T follicular helper cell (primary cell): Measurements from ENCODE around the gene ECSCR.
"Not testable (repeated sequence)": the region's sequence is repeated elsewhere in the genome, so short reads cannot be mapped to it uniquely, and the experiment has no call there.

Source experiments
- DNase-seq: peaks from one replicate; pipeline ENCODE4 v3.0.0-alpha.2; 2020; ENCODE audit warnings: low read depth

Gene ECSCR

DNA sequence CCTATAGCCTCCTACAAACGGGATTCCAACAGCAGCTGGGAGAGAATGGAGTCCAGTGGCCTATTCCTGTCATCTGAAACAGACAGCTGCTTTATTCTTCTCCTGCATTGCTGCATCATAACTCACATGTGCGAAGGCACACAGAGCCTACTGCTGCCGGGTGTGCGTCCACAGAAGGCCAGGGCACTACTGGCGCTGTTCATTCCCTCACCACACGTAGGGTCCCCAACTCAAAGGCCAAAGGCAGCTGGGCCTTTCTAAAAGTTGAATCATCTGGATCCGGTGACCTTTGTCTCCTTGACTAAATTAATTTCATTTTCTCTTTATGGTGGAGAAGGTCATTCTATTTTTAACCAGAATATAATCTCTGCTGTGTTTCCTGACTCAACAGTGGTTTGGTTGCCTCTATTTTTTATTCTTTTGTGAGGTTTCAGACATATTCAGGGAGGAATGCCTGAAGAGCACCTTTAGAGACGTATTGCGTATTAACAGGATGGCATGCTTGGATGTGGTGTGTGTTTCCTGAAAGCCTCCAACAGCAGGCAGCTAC lies 47.9 kb downstream of the ECSCR start:
- DNase-seq = no peak

DNA sequence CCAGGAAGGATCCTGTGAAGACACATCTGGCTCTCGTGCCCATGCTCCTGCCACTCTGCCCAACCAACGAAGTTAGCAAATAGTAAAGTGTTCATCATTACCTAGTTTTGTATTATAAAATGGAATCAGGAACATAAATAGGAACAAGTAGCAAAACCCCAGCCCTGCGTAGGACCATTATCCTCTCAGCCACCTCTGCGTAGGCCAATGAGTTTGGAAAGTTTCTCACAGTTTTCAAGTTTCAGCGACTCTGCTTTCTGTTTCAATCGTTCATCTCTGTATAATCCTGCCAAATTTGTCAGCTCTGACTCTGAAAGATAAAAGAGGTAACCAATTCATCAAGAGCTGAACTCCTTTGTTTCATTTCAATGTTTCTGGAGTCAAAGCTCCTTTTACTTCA lies 48.6 kb downstream of the ECSCR start:
- no peak for DNase-seq

DNA sequence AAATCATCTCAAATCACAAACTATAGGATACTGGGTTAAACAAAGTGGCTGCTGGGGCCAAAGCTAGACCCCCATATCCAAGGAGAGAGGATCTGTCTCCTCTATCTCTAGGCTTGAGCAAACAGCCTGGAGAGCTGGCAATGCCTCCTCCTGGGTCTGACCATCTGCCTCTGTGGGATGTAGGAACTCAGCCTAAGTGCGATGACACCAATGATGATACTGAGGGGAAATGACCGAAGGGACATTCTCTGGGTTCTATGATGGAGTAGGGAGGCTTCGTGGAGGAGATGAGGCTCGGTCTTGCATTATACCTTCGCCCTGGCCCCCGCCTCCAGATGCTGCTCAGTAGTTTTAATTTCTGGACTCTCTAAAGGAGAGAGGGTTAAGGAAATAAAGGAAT lies 49.4 kb downstream of the ECSCR start:
- DNase-seq = no peak

DNA sequence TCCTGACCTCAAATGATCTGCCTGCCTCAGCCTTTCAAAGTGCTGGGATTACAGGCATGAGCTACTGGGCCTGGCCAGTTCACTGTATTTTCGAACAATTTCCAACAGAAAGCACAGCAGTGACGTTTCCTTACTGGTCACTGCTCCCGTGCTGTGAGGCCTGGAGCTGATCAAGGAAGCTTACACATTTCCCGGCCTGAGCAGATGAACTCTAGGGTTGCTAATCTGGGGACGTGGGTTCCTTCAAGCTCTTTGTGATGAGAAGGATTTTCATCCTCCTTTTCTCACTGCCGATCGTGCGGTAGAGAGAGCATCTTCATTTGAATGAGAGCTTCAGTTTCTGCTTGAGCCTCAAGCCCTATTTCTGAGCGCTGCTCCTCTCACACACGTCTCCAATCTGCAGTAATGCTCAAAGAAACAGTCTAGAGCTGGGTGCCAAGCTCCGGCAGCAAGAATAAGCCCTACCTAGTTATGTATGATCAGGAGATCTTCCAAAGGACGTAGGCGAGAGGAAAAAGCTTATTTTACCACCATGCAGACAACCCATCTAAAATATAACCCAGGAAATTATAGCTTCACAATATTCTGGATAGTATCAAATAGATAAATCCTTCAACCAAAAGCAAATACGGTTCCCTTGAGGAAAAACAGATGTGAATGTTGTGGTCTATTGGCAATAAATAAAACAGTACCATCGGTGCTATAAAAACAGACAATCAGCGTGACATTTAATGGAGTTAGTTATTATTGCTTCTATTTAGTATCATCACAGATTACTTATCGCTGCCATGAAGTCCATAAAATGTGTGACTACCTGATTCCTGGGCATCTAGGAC lies 51.3 kb downstream of the ECSCR start:
- no peak for DNase-seq

DNA sequence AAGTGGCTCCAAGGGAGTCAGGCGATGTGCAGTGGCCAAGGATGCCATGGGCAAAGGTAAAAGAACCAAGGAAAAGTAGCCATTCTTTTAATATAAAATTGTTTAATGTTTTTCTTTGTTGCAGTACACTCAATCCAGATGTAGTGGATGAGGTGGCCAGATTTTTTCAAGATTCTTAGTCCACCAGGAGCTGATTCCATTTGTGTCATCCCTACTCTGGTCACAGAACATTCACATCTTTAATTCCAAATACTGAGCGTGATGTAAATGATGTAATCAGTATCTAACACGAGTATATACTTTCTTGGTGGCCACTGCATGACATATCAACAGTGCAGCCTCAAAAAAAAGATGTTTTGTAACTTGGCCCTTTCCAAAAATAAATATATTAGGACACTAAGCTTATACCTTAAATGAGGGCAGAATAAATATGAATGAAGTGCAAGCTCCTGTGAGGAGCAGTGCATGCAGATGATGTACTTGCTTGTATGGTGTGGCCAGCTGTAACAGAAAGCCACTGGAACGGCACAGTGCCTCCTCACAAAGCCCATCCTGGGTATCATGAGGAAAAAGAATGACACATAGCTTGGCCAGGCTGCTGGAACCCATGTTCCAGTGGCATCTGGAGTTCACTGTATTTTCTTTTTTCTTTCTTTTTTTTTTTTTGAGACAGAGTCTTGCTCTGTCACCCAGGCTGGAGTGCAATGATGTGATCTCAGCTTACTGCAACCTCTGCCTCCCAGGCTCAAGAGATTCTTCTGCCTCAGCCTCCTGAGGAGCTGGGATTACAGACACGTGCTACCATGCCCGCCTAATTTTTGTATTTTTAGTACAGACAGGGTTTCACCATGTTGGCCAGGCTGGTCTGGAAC lies 52.2 kb downstream of the ECSCR start:
- no peak for DNase-seq

DNA sequence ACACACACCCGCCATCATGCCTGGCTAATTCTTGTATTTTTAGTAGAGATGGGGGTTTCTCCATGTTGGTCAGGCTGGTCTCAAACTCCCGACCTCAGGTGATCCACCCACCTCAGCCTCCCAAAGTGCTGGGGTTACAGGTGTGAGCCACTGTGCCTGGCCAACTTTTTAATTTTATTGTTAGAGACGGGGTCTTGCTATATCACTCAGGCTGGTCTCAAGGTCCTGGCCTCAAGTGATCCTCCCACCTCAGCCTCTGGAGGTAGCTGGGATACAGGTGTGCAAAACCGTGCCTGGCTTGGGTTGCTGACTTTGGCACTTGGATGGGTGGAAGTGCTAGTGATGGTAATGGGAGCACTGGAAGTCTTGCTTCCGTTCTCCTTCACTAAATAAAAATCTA lies 53.4 kb downstream of the ECSCR start:
- not testable (repeated sequence) for DNase-seq

DNA sequence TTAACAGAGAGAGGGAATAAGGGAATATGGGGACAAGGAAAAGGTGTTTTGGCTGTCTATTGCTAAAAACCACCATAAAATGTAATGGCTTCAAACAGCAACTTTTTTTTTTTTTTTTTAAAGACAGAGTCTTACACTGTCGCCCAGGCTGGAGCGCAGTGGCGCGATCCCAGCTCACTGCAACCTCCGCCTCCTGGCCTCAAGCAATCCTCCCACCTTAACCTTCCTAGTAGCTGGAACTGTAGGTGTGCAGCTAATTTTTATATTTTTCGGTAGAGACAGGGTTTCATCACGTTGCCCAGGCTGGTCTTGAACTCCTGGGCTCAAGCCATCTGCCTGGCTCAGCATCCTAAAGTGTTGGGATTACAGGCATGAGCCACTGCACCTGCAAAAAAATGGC lies 54.4 kb downstream of the ECSCR start:
- no peak for DNase-seq

DNA sequence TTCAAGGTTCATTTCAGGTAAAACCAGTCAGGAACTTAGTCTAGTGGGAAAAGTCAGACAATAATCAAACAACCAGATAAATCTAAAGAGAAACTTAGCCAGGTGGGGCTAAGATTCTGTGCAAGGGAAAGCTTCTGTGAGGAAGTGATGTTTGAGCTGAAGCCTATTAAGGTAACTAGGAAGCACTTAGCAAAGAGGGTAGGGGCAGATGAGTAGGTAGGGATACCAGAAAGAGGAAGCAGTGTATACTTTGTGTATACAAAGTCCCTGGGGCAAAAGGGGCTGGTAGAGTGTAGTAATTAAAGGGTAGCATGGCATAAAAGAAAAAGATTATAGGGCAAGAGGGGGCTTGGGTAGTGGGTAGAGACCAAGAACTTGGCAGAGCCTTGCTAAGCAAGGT lies 55.0 kb downstream of the ECSCR start:
- no peak for DNase-seq

DNA sequence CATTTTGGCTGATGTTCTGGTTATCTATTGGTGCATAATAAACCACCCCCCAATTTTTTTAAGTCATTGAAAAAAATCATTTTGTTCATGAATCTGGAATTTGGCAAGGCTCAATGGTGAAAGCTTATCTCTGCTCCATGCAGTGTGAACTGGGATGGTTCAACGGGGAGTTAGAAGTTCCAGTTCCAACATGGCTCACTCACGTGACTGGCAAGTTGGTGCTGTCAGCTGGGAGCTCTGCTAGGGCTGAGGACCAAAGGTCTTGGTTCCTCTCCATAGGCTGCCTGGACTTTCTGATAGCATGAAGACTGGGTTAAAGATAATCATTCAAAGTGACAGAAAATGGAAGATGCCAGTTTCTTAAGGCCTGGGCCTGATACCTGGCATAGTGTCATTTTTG lies 55.6 kb downstream of the ECSCR start:
- DNase-seq = no peak

DNA sequence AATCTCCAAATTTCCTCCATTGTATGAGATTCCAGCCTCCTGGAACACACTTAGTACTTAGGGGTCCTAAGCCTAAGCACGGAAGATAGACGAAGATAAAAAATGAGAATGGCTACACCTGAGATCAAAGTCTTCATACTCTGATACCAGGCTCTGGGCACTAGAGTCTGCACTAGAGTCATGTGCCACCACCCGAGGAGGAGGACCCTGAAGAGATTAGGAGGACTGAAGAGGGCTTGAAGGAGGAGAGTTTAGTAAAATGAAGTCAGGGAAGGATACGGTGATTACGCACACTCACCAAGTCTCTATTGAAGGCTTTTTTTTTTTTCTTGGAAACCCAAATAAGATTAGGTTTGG lies 58.1 kb downstream of the ECSCR start:
- DNase-seq = no peak

DNA sequence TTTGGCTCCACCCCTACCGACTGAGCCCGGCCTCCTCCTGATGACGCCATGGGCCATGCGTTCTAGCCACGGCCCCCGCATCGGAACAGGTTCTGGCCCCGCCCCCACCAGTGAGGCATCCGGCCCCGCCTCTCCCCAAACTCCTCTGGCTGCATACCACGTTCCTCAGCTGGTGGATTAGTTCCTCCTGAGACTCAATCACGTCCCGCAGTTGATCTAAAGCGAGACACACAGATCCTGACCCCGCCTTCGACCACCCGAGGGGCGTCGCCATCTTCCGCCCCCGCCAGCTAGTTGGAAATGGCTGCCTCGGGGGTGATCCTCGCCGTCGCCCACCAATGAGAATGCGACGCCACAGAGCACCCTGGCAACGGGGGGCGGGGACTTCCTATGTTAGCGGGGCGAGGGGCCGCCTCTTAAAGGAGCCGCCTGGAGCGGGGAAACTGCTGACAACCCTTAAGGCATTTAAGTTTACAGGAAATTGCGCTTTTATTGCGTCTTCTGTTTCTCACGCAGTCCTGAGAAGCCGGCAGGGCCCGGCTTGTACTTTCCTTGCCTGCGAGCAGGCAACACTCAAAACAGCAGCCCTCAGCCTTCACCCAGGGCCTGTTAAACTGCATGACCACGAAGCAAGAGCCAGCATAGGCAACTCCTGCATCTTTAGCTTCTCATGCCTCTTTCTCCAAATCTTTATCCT lies 58.6 kb downstream of the ECSCR start, which contains the start of gene SPATA24:
SPATA24 (minus strand) TSS at position 303 of the 697 bp plus-strand sequence; CDS start at position 274, 29 bp downstream.
- DNase-seq = peak; percentile 96

DNA sequence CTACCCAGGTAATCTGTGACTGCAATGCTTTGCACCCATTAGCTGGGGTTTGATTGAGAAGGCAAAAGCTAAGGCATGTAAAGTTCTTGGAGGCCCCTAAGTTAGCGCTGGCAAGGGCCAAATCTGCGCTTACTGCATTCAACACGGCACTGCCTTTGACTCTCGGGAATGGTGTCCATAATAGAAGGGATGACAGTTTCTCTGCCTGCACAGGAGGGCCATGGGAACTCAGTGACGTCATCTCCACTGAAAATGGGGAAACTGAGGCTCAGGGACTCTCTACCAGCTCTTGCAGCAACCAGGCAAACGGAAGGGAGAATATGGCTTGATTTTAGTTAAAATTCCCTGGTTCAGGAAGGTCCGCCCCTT lies 59.1 kb downstream of the ECSCR start:
- DNase-seq = no peak

DNA sequence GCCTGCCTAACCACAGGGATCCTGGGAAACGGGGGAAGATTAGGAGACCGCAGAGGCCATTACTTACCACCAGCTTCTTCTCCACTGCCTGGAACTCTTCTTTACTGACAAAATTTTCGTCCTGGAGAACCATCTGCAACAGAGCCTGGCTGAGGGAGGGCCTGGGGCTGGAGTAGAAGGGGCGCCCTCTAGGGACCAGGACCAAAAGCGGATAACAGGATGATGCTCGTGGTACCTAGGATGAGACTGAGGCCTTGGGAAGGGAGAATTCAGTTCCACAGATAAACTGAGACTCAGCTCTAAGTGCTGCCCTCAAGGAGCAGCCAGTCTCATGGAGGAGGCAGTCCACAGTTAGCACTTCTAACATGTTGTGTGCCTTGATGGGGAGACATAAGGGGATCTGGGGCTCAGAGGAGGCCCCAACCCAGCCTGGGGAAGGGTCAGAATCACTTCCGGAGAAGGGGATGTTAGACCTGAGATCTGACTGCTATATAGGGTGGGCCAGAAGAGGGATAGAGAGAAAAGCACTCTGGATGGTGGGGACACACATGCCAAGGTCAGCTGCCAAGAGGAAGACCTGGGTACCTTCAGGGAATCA lies 59.9 kb downstream of the ECSCR start:
- DNase-seq = no peak

DNA sequence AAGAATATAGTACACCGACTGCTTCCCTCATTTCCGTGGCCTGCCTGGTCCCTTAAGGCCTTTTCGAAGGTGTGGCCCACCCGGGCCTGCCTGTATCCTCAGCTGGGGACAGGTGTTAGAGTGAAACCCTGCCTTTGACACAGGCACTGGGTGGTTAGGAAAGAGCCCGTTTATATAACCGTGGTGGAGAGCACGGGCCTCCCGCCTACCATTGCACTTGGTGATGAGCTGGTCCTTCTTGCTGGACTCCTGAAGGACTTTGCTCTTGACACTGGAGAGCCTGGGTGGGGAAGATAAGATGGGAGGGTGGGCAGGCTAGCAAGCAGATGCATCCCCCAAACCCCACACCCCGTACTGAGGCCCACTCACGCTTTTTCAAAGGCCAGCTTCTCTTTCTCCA lies 61.0 kb downstream of the ECSCR start:
- DNase-seq = no peak

DNA sequence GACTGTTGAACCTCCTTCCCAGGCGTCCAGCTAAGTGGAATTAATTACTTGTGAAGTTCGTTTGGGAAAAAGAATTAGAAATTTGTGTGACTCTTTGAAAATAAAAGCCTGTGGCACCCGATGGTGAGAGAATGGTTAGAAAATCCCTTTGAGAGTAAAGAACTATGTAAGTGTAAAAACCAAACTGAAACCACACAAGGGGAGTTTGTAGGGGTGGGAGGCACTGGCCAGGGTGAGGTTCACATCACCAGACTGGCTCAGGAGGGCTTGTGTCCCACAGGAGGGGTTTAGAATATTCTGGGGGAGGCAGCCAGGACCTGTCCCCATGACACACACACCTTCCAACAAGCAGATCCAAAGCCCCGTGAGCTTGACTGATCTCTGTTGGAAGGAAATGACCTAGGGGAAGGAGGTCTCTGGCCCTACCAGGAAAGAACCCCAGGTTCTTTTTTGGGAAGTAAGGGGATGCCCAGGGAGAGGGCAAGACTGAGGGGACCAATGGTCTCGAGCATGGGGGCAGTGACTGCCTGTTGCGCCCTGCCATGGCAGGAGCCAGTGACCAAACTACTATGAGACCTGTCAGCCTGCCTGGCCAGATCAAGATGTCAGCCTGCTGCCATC lies 62.9 kb downstream of the ECSCR start:
- DNase-seq = no peak
